GM12878 (cell line): Measurements from ENCODE around the gene SLF2. TPM values are rescaled to one million over a fixed set of nuclear protein-coding genes. Genes with fewer than 3 reads are reported as not detected.

ENCODE experiments used
- BCL11A ChIP-seq: IDR thresholded peaks from 2 replicates; pipeline ENCODE4 v1.6.1; 2011; ENCODE audit warnings: low read depth, low read length
- CHD2 ChIP-seq: IDR thresholded peaks from 2 replicates; pipeline ENCODE4 v1.6.1; 2011; ENCODE audit warnings: low read depth, low read length, improper control_type of control experiment, borderline replicate concordance
- DPF2 ChIP-seq: fragments of 450-650 bp; IDR thresholded peaks from 2 replicates; pipeline ENCODE4 v1.6.1; 2017; ENCODE audit warnings: mild to moderate bottlenecking
- E2F4 ChIP-seq: IDR thresholded peaks from 2 replicates; pipeline ENCODE4 v1.6.1; 2012; ENCODE audit warnings: low read depth, low read length, improper control_type of control experiment
- E4F1 ChIP-seq: fragments of 450-650 bp; IDR thresholded peaks from 2 replicates; pipeline ENCODE4 v1.6.1; 2018; ENCODE audit warnings: borderline replicate concordance, mild to moderate bottlenecking; ENCODE audit not compliant: partially characterized antibody
- GATAD2B ChIP-seq: fragments of 450-650 bp; conservative IDR thresholded peaks from 2 replicates; pipeline ENCODE4 v1.6.1; 2017; ENCODE audit warnings: low read depth, mild to moderate bottlenecking, moderate library complexity
- HSF1 ChIP-seq: fragments of 150-350 bp; IDR thresholded peaks from 2 replicates; pipeline ENCODE4 v1.6.1; 2014; ENCODE audit warnings: mild to moderate bottlenecking, low read depth, low read length
- MTA2 ChIP-seq: fragments of 450-650 bp; IDR thresholded peaks from 2 replicates; pipeline ENCODE4 v1.6.1; 2016; ENCODE audit warnings: low read depth, mild to moderate bottlenecking, moderate library complexity
- MYC ChIP-seq: IDR thresholded peaks from 2 replicates; pipeline ENCODE4 v1.6.1; 2011; ENCODE audit warnings: mild to moderate bottlenecking, low read length, moderate library complexity, inconsistent platforms; ENCODE audit not compliant: insufficient read depth, insufficient replicate concordance, insufficient read length, severe bottlenecking
- SIX5 ChIP-seq: IDR thresholded peaks from 2 replicates; pipeline ENCODE4 v1.6.1; 2011; ENCODE audit warnings: mild to moderate bottlenecking, low read depth, low read length, moderate library complexity; ENCODE audit not compliant: severe bottlenecking
- TBL1XR1 ChIP-seq: IDR thresholded peaks from 2 replicates; pipeline ENCODE4 v1.6.1; 2012; ENCODE audit warnings: low read depth, low read length, improper control_type of control experiment
- polyA plus RNA-seq, 11 experiments: library from polyadenylated mRNA; depleted of rRNA in 4 of 11; unstranded in 6 of 11; stranded (reverse) in 5 of 11; fragments of >200 nt; fragmentation: Nextera tagmentation in 4 of 11; fragmentation: Illumina TruSeq in 1 of 11; extraction: Ambion mirVana in 4 of 11; extraction: Trizol in 1 of 11; gene quantifications; 1 replicate in 1 of 11; 2 replicates in 10 of 11; pipeline versions ENCODE4 v1.2.1 to v1.2.3, GENCODE V29; 2011 to 2016; ENCODE audit warnings: inconsistent platforms in 2 of 11, missing spikeins in 2 of 11, low read depth in 1 of 11
- total RNA-seq, 4 experiments: library from RNA; depleted of rRNA in 3 of 4; stranded (reverse); fragments of >200 nt in 3 of 4; fragmentation: Illumina TruSeq in 1 of 4; extraction: Trizol in 1 of 4; gene quantifications; 2 replicates each; pipeline versions ENCODE4 v1.2.1 to v1.2.3, GENCODE V29; 2013 to 2021
- TF ChIP-seq, protein P1 (sequence below): IDR thresholded peaks from 2 replicates; pipeline ENCODE4 v1.6.1; 2011; ENCODE audit warnings: mild to moderate bottlenecking, low read depth, low read length, moderate library complexity; ENCODE audit not compliant: insufficient replicate concordance

SLF2 gene
- total and polyA plus RNA-seq, 10 of the 15 experiments (the other 5 are each of a cell fraction or from before 2014, with no cell fraction given), result 3.0 to 25.2 (median 17.9) TPM

DNA sequence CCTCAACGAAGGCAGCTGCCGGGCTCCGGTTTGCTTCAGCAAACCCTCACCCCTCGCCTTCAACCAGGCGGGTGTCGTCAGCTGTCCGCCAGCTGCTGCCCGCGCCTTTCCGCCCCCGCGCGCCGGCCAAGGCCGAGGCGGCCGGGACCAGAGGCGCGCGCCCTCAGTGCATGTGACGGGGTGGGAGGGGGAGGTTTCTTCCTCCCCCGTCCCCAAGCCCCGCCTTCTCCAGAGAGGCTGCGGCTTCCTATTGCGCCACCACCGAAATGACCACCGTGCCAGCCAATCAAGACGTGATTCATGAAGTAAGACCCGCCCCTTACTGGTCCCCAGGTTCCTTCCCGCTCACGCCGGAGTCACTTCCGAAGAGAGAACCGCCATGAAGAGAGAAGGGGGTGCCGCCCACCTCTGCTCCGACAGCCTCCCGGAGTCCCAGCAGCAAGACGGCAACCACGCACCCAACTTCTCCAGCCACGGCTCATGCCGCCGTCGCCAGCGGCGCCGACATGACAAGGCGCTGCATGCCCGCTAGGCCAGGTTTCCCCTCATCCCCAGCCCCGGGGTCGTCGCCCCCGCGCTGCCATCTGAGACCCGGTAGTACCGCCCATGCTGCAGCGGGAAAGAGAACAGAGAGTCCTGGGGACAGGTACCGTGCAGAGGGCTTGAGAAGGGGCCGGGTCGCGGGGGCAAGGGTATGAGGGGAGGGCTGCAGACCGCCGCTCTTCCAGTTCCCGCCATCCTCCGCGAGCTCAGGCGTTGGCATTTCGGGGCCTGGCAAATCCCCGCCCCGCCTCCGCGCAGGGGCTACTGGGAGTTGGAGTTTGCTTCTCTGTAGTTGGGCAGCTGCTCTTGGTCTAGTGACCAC is at the start of gene SLF2 (continued):
- peak; percentile 38 for TF ChIP-seq MYC
- peak; percentile 84 for TF ChIP-seq SIX5
- no peak for TF ChIP-seq BCL11A
- peak; percentile 65 for TF ChIP-seq E2F4
- TF ChIP-seq TBL1XR1, result peak; percentile 12; the same call in 1 of the 2 replicates
- peak; percentile 85 for TF ChIP-seq GATAD2B
- TF ChIP-seq DPF2, result peak; percentile 81; the same call in 1 of the 2 replicates
- peak; percentile 84; the same call in 1 of the 2 replicates for TF ChIP-seq CHD2
- no peak for TF ChIP-seq HSF1
- TF ChIP-seq, protein P1, sequence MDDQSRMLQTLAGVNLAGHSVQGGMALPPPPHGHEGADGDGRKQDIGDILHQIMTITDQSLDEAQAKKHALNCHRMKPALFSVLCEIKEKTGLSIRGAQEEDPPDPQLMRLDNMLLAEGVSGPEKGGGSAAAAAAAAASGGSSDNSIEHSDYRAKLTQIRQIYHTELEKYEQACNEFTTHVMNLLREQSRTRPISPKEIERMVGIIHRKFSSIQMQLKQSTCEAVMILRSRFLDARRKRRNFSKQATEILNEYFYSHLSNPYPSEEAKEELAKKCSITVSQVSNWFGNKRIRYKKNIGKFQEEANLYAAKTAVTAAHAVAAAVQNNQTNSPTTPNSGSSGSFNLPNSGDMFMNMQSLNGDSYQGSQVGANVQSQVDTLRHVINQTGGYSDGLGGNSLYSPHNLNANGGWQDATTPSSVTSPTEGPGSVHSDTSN, result peak; percentile 89
- no peak; the same call in 1 of the 2 replicates for TF ChIP-seq MTA2
- peak; percentile 30 for TF ChIP-seq E4F1
